ENCODE measurements around the gene NANOGP8. TPM values are rescaled to one million over a fixed set of nuclear protein-coding genes. Genes with fewer than 3 reads are reported as not detected.

NANOGP8 gene
- total RNA-seq, 1 experiment from 2014 or later: not detected

DNA sequence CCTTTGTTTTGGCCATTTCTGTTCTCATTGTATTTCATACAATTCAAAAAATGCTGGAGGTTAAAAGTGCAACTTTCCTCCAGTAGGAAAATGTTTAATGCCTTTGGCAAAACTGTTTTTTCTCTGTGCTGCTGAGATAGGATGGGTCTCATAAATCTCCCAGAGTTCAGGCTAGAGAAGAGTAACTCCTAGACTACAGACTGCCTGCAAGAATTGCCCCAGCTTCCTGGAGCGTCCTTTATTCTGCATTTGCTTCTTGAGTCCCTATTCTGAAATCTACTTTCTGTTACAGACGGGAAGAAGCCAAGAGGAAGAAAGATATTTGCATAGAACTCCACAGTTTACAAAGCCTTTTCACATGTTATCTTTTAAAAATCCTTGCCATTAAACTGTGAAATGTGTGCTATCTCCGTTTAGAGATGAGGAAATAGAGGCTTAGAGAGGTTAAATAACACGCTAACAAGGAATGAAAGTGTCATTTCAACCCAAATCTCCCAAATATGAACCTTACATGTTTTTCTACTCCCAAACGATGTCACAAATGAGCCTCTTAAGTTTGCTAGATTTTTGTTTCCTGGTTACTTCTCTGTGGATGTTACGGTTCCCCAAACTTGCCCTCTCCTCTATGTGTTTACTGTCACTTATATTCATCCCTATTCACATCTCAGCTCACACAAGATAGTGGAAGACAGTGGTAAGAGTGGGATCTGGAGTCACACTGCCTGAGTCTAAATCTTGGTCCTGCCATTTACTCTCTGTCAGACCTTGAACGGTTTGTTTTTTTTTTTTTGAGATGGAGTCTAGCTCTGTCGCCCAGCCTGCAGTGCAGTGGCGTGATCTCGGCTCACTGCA is 17.4 kb downstream of the NANOGP8 start:
- intact Hi-C loops (cut with micrococcal nuclease; ENCODE audit: unreplicated experiment): no loop called here
- no TSS peak for BruUV-seq (replicated peaks)
- H3K36me3 ChIP-seq (ENCODE audit: insufficient read depth, low read length, poor library complexity, severe bottlenecking): no peaks in the 10 kb centered on the region
- TF ChIP-seq EZH2 (IDR thresholded peaks at IDR 0.05; ENCODE audit: borderline replicate concordance, low read depth, low read length, poor library complexity, severe bottlenecking): no peak
- TF ChIP-seq CTCF (conservative IDR thresholded peaks at IDR 0.05; ENCODE audit: low read depth, low read length): no peak
- no peaks in the 10 kb centered on the region for H3K4me1 ChIP-seq (ENCODE audit: insufficient read depth, low read length, poor library complexity, severe bottlenecking)
- H3K9me3 ChIP-seq (ENCODE audit: low read depth, low read length, poor library complexity, severe bottlenecking): no peaks in the 10 kb centered on the region
- ChIA-PET POLR2A (ENCODE audit: low non-redundant PET) (no interaction called here), CTCF (no interaction called here)
- no peak overlapping the region for H3K27ac ChIP-seq (ENCODE audit: low read depth, low read length, poor library complexity, severe bottlenecking)
- no peak overlapping the region for H3K4me3 ChIP-seq (ENCODE audit: low read depth, low read length, poor library complexity, severe bottlenecking)
- no peak for DNase-seq (ENCODE audit: low spot score)
- H3K27me3 ChIP-seq (replicated peaks; ENCODE audit: insufficient read depth, low read depth, low read length, poor library complexity): no peaks in the 10 kb centered on the region

- Histone ChIP-seq H3K36me3 (ENCODE audit: insufficient read depth, low read length, poor library complexity, severe bottlenecking) (no peaks in the 10 kb centered on the region), H3K4me3 (ENCODE audit: low read depth, low read length, poor library complexity, severe bottlenecking) (no peak overlapping the region), H3K9me3 (ENCODE audit: low read depth, low read length, poor library complexity, severe bottlenecking) (no peaks in the 10 kb centered on the region), H3K27ac (ENCODE audit: low read depth, low read length, poor library complexity, severe bottlenecking) (no peak overlapping the region), H3K4me1 (ENCODE audit: insufficient read depth, low read length, poor library complexity, severe bottlenecking) (peaks cover 7% of the 10 kb centered on the region), H3K27me3 (replicated peaks; ENCODE audit: insufficient read depth, low read depth, low read length, poor library complexity) (no peaks in the 10 kb centered on the region)
- no peak for DNase-seq (ENCODE audit: low spot score)
- CTCF ChIA-PET: no interaction called here
- BruUV-seq (replicated peaks): no TSS peak
- POLR2A ChIA-PET (ENCODE audit: low non-redundant PET): no interaction called here
- intact Hi-C loops (cut with micrococcal nuclease; ENCODE audit: unreplicated experiment): no loop called here
- TF ChIP-seq EZH2 (IDR thresholded peaks at IDR 0.05; ENCODE audit: borderline replicate concordance, low read depth, low read length, poor library complexity, severe bottlenecking): no peak
- TF ChIP-seq CTCF (conservative IDR thresholded peaks at IDR 0.05; ENCODE audit: low read depth, low read length): no peak
These were observed 19.0 kb downstream of the NANOGP8 start for GRCh38 chr15:35066094-35066493.

- ChIA-PET CTCF (no interaction called here), POLR2A (ENCODE audit: low non-redundant PET) (no interaction called here)
- intact Hi-C loops (cut with micrococcal nuclease; ENCODE audit: unreplicated experiment): no loop called here
- Histone ChIP-seq H3K27ac (ENCODE audit: low read depth, low read length, poor library complexity, severe bottlenecking) (no peak overlapping the region), H3K4me3 (ENCODE audit: low read depth, low read length, poor library complexity, severe bottlenecking) (no peak overlapping the region), H3K4me1 (ENCODE audit: insufficient read depth, low read length, poor library complexity, severe bottlenecking) (peaks cover 18% of the 10 kb centered on the region), H3K36me3 (ENCODE audit: insufficient read depth, low read length, poor library complexity, severe bottlenecking) (no peaks in the 10 kb centered on the region), H3K9me3 (ENCODE audit: low read depth, low read length, poor library complexity, severe bottlenecking) (no peaks in the 10 kb centered on the region), H3K27me3 (replicated peaks; ENCODE audit: insufficient read depth, low read depth, low read length, poor library complexity) (no peaks in the 10 kb centered on the region)
- BruUV-seq (replicated peaks): no TSS peak
- no peak for DNase-seq (ENCODE audit: low spot score)
- no peak for TF ChIP-seq EZH2 (IDR thresholded peaks at IDR 0.05; ENCODE audit: borderline replicate concordance, low read depth, low read length, poor library complexity, severe bottlenecking)
- TF ChIP-seq CTCF (conservative IDR thresholded peaks at IDR 0.05; ENCODE audit: low read depth, low read length): no peak
These were observed 20.4 kb downstream of the NANOGP8 start for GRCh38 chr15:35064576-35065190.

All from A673 (cell line).